GM21825 (cell line): ENCODE results near the gene SLC17A2.
A peak's percentile ranks its signal among the peaks of the same experiment; 100 is the strongest.

Source experiments
- ATAC-seq: cut with Tn5 transposase; IDR thresholded peaks from one replicate; pipeline ENCODE4 v1.9.1; 2021; ENCODE audit warnings: mild to moderate bottlenecking, moderate library complexity; ENCODE audit not compliant: unreplicated experiment

The SLC17A2 gene, protein sequence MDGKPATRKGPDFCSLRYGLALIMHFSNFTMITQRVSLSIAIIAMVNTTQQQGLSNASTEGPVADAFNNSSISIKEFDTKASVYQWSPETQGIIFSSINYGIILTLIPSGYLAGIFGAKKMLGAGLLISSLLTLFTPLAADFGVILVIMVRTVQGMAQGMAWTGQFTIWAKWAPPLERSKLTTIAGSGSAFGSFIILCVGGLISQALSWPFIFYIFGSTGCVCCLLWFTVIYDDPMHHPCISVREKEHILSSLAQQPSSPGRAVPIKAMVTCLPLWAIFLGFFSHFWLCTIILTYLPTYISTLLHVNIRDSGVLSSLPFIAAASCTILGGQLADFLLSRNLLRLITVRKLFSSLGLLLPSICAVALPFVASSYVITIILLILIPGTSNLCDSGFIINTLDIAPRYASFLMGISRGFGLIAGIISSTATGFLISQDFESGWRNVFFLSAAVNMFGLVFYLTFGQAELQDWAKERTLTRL

GRCh38 chr6:25930532-25931410, at the start of gene SLC17A2:
Gene SLC17A2 (minus strand): TSS chr6:25930691. CDS start chr6:25925796, 4,895 bp downstream.
- no peak for ATAC-seq

DNA sequence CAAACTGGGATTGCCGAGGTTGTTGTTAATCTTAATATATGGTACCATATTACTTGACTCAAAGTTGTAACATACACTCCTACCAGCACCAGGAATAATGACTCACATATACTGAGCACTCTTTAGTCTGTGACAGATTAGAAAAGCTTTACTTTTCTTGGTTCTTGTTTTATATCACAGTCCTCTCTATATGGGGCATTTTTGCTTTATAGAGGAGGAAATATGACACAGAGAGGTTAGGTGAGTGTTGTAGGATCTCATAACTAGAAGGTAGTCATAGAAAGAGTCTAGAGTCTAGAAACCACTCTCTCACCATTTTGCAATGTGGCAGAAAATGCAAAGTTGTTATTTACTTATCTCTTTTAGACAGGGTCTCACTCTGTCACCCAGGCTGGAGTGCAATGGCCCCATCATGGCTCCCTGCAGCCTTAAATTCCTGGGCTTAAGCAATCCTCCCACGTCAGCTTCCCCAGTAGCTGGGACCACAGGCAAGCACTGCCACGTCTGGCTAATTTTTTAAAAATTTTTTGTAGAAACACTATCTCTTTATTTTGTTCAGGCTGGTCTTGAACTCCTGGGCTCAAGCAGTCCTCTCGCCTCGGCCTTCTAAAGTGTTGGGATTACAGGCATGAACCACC, 45.6 kb upstream of the SLC17A2 start:
- ATAC-seq = no peak

DNA sequence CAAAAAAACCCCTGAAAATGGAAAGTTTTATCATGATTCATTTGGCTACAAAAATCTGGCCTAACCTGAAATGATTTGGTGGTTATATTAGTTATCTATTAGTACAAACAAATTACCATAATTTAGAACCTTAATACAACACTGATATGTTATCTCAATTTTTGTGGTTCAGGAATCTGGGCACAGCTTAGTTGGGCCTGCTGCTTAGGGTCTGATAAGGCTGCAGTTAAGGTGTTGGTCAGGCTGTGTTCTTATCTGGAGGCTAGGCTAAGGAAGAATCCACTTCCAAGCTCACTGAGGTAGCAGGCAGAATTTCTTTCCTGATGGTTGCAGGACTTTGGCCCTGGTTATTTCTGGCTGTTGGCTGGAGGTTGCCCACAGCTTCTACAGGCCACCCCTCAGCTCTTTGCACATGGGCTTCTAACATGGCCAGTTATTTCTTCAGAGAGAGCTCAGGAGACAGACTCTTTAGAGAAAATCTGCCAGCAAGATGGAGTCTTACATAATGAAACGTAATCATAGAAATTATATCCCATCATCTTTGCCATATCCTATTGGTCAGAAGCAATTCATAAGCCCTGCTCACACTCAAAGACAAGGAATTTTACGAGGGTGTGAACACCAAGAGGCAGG, 43.5 kb upstream of the SLC17A2 start:
- ATAC-seq = no peak

DNA sequence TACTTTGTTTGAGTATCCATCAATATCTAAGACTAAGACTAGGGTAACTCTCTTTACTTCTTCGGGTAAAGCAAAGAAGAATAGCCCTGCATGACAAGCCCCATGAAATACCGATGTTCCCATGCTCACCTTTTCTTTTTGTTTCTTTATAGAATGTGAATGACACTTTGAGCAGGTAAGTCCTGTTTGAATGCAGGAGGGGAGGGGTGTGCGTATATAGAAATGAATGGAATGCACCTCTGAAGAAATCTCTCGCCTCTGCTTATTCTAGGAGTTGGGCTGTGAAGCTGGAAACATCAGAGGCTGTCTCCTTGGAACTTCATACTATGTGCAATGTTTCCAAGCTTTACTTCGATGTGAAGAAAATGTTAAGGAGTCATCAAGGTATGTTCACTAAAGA, 42.4 kb upstream of the SLC17A2 start:
- no peak for ATAC-seq

GRCh38 chr6:25972128-25972527, 41.6 kb upstream of the SLC17A2 start:
- ATAC-seq = no peak

DNA sequence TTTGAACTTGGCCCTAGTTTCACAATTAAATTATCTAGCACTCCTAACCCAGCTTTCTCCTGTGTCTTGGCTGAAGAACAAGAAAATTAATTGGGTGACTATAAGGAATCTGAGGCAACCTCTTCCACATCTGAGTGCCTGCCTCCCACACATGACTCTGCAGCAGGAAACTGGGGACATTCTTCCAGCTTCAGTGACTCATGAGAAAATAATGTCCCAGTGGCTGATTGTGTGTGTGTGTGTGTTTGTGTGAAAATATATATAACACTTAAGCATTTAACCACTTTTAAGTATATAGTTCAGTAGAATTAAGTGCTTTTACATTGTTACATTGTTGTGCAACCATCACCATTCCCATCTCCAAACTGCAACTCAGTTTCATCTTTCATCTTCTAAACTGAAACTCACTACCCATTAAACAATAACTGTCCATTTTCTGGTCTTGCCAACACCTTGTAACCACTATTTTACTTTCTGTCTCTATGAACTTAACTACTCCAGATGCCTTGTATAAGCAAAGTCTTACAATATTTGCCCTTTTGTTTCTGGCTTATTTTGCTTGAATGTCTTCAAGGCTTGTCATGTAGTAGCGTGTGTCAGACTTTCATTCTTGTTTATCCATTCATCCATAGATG, 40.8 kb upstream of the SLC17A2 start:
- ATAC-seq = no peak

- no peak for ATAC-seq
Observed at GRCh38 chr6:25968769-25969168, 38.3 kb upstream of the SLC17A2 start.

- no peak for ATAC-seq
Observed at GRCh38 chr6:25966711-25967110, 36.2 kb upstream of the SLC17A2 start.

DNA sequence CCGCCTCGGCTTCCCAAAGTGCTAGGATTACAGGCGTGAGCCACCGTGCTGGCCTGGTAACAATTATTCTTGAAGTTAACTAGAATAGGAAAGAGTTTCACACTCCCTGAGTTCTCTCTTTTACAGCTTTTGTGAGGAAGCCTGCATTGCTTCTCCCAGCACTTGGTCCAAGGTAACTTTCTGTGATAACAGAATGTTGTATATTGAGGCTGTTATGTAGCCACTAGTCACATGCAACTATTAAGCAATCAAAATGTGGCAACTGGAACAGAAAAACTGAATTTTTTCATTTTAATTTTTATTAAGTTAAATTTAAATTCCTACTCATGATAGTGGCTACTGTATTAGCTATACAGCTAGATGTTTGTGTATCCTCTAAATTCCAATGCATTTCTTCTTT, 34.6 kb upstream of the SLC17A2 start:
- ATAC-seq = no peak

- ATAC-seq = no peak
Observed at GRCh38 chr6:25963426-25964123, 33.1 kb upstream of the SLC17A2 start.

DNA sequence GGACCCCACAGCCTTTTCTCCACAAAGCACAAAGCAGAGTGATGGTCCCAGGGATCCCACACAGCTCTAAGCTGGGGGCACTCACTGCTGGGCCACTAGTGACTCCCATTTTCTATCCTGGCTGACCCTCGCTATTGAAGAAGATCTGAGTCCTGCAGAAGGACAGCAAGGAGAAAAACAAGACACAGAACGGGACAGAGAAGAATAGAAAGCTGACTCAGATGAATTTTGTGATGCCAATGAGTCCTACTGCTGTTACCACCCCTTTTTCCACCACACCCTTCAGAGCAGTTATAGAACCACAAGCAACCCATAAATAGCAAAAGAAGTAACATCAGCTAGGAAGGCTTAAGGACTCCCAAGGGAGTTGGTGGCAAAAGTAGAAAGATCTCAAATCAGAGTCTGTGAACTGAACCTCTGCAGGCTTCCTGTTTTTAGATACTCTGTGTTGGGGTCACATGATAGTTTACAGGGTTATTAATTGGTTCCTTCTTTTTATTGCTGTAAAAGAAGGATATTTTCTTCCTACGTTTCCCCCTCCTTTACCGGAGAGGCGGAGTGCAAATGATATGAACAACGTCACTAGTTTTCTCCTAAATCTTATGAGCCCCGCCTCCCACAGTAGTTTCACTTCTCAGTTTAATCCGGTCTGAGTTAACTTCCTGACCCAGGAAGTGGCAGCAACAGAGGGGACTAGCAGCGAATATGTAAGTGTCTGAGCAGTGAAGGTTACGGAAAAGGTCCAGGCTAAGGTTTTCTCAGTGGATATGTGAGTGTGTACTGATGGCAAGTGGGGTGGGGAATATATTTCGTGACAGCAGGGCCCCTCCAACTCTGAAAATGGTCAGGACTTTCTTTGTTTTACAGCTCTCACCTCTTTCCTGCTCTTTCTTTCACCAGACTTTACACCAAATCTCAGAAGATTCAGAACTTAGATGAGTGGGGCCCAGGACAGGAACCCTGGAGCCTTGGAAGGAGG, 31.9 kb upstream of the SLC17A2 start, which contains the start of gene TRIM38:
Gene TRIM38 (plus strand): TSS at position 654 of the 979 bp plus-strand sequence. CDS start 3,721 bp downstream, outside the sequence.
- ATAC-seq = peak; percentile 76

GRCh38 chr6:25961619-25962148, 31.2 kb upstream of the SLC17A2 start:
- ATAC-seq = no peak

DNA sequence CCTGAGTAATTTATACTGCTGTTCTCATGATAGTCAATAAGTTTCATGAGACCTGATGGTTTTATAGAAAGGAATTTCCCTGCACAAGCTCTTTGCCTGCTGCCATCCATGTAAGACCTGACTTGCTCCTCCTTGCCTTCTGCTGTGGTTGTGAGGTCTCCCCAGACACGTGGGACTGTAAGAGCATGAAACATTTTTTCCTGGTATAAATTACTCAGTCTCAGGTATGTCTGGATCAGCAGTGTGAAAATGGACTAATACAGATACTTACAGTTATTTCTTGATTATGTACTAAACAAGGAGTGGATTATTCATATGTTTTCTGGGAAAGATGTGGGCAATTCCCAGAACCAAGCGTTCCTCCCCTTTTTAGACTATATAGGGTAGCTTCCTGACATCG, 30.2 kb upstream of the SLC17A2 start:
- ATAC-seq = no peak

DNA sequence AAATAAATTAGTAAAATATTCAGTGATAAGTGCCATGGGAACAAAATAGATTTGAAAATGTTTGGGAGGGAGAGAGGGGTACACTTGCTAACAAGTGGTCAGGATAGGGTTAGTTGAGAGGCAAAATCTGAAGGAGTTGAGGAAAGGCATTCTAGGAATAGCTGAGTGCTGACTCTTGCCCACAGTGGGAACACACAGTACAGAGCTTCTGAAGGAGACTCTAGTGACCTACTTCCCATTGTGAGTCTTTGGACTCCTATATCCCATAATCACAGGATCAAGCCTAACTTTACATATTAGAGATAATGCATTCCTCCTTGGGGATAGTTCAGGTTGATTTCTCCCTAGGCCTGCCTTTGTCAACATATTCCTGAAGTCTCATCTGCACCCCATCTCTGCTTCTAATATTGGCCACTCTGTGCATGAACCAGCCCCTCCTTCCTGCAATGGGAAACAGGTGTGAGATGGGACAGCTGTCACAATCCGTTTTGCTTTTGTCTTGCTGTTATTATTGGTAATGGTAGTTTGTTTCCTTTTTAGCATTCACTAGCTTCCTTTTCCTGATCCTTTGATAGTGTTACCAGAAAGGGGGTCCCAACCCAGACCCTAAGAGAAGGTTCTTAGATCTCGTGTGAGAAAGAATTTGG, 29.5 kb upstream of the SLC17A2 start:
- ATAC-seq = no peak

- no peak for ATAC-seq
Observed at GRCh38 chr6:25958700-25959162, 28.2 kb upstream of the SLC17A2 start.

DNA sequence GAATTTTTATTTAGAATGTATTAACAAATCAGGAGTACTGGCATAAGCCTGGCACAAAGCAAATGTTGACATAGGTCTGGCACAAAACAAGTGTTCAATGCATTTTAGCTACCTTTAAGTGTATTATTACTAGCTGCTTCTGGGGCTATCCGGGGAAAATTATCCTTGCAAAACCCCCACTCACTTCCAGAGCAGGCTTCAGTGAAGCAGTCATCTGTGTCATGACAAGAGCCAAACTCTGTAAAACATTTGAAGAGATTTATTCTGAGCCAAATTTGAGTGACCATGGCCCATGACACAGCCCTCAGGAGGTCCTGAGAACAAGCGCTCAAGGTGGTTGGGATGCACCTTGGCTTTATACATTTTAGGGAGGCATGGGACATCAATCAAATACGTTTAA, 25.7 kb upstream of the SLC17A2 start:
- no peak for ATAC-seq

DNA sequence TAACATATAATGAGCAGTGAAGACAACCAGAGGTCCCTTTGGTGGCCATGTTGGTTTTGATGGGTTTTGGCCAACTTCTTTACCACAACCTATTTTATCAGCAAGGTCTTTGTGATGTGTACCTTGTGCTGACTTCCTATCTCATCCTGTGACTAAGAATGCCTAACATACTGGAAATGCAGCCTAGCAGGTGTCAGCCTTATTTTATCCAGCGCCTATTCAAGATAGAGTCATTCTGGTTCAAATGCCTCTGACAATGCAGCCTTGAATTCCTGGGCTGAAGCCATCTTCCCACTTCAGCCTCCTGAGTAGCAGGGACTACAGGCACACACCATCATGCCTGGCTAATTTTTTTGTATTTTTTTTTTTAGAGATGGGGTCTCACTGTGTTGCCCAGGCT, 24.3 kb upstream of the SLC17A2 start:
- ATAC-seq = no peak

GRCh38 chr6:25953733-25954132, 23.2 kb upstream of the SLC17A2 start:
- ATAC-seq = no peak
